T-helper 2 cell treated with Interferon-gamma antibody and Interleukin-4, amounts not matched to agents 5 μg/mL and 100 μg/mL, for 36 hours (primary cell): ENCODE data around the gene CPT1A.
A peak's percentile ranks its signal among the peaks of the same experiment; 100 is the strongest.

ENCODE experiments used
- DNase-seq: peaks from one replicate; pipeline ENCODE4 v3.0.0; 2021; ENCODE audit warnings: low spot score
- H3K27ac Mint-ChIP-seq: one replicate; pipeline ENCODE4 v1.8.0; 2021; ENCODE audit warnings: mild to moderate bottlenecking, mixed read lengths
- H3K27me3 Mint-ChIP-seq: one replicate; pipeline ENCODE4 v1.8.0; 2021; ENCODE audit warnings: low read depth, mixed read lengths
- H3K36me3 Mint-ChIP-seq: one replicate; pipeline ENCODE4 v1.8.0; 2021; ENCODE audit warnings: low read depth, mixed read lengths
- H3K4me1 Mint-ChIP-seq: one replicate; pipeline ENCODE4 v1.8.0; 2021; ENCODE audit warnings: low read depth, mixed read lengths
- H3K4me3 Mint-ChIP-seq: one replicate; pipeline ENCODE4 v1.8.0; 2022; ENCODE audit warnings: mild to moderate bottlenecking, moderate library complexity, mixed read lengths
- H3K9me3 Mint-ChIP-seq: one replicate; pipeline ENCODE4 v1.8.0; 2021; ENCODE audit warnings: mixed read lengths

The CPT1A gene

GRCh38 chr11:68843703-68844312, 2.1 kb upstream of the CPT1A start:
- H3K4me1 Mint-ChIP-seq, result peaks cover 26% of the 10 kb centered on the region
- H3K36me3 Mint-ChIP-seq, result no peaks in the 10 kb centered on the region
- H3K4me3 Mint-ChIP-seq, result peak overlapping the region; percentile 90
- DNase-seq, result peak; percentile 75
- H3K27me3 Mint-ChIP-seq, result peaks cover 16% of the 10 kb centered on the region
- no peaks in the 10 kb centered on the region for H3K9me3 Mint-ChIP-seq
- peak overlapping the region; percentile 88 for H3K27ac Mint-ChIP-seq

- H3K4me3 Mint-ChIP-seq, result peak overlapping the region; percentile 90
- no peaks in the 10 kb centered on the region for H3K36me3 Mint-ChIP-seq
- H3K27ac Mint-ChIP-seq, result peak overlapping the region; percentile 88
- peaks cover 16% of the 10 kb centered on the region for H3K27me3 Mint-ChIP-seq
- no peaks in the 10 kb centered on the region for H3K9me3 Mint-ChIP-seq
- peak; percentile 51 for DNase-seq
- H3K4me1 Mint-ChIP-seq, result peaks cover 29% of the 10 kb centered on the region
Observed at GRCh38 chr11:68843052-68843561, 1.4 kb upstream of the CPT1A start.

- Mint-ChIP-seq H3K4me3 (peak overlapping the region; percentile 90), H3K27ac (peak overlapping the region; percentile 58), H3K36me3 (peaks cover 3% of the 10 kb centered on the region), H3K27me3 (peaks cover 11% of the 10 kb centered on the region), H3K9me3 (no peaks in the 10 kb centered on the region), H3K4me1 (peaks cover 34% of the 10 kb centered on the region)
- DNase-seq, result no peak
Observed at GRCh38 chr11:68842427-68843051, 823 bp upstream of the CPT1A start.

- peak; percentile 34 for DNase-seq
- peak overlapping the region; percentile 90 for H3K27ac Mint-ChIP-seq
Observed at GRCh38 chr11:68840661-68841653, 759 bp downstream of the CPT1A start.

GRCh38 chr11:68839911-68840641, 1.6 kb downstream of the CPT1A start:
- H3K27ac Mint-ChIP-seq, result peak overlapping the region; percentile 90
- no peak for DNase-seq
- no peaks in the 10 kb centered on the region for H3K9me3 Mint-ChIP-seq
- H3K27me3 Mint-ChIP-seq, result no peaks in the 10 kb centered on the region
- H3K4me3 Mint-ChIP-seq, result peak overlapping the region; percentile 86
- H3K4me1 Mint-ChIP-seq, result peaks cover 43% of the 10 kb centered on the region
- H3K36me3 Mint-ChIP-seq, result peaks cover 9% of the 10 kb centered on the region

More at GRCh38 chr11:68840661-68841653, 759 bp downstream of the CPT1A start:
- H3K27me3 Mint-ChIP-seq, result peaks cover 7% of the 10 kb centered on the region
- H3K4me1 Mint-ChIP-seq, result peaks cover 36% of the 10 kb centered on the region
- peak overlapping the region; percentile 86 for H3K4me3 Mint-ChIP-seq
- no peaks in the 10 kb centered on the region for H3K9me3 Mint-ChIP-seq
- peaks cover 9% of the 10 kb centered on the region for H3K36me3 Mint-ChIP-seq

GRCh38 chr11:68839054-68839865, 2.5 kb downstream of the CPT1A start:
- peak; percentile 91 for DNase-seq
- no peaks in the 10 kb centered on the region for H3K27me3 Mint-ChIP-seq
- H3K27ac Mint-ChIP-seq, result peak overlapping the region; percentile 90
- H3K4me1 Mint-ChIP-seq, result peaks cover 41% of the 10 kb centered on the region
- H3K36me3 Mint-ChIP-seq, result peaks cover 9% of the 10 kb centered on the region
- H3K4me3 Mint-ChIP-seq, result peak overlapping the region; percentile 86
- no peaks in the 10 kb centered on the region for H3K9me3 Mint-ChIP-seq

- DNase-seq, result no peak
- peak overlapping the region; percentile 86 for H3K4me3 Mint-ChIP-seq
- H3K27me3 Mint-ChIP-seq, result no peaks in the 10 kb centered on the region
- peaks cover 37% of the 10 kb centered on the region for H3K4me1 Mint-ChIP-seq
- H3K36me3 Mint-ChIP-seq, result peaks cover 9% of the 10 kb centered on the region
- H3K9me3 Mint-ChIP-seq, result no peaks in the 10 kb centered on the region
- H3K27ac Mint-ChIP-seq, result peak overlapping the region; percentile 90
Observed at GRCh38 chr11:68838572-68838964, 3.1 kb downstream of the CPT1A start.

GRCh38 chr11:68837583-68838571, 3.8 kb downstream of the CPT1A start:
- Mint-ChIP-seq H3K27ac (peak overlapping the region; percentile 80), H3K9me3 (no peaks in the 10 kb centered on the region), H3K4me1 (peaks cover 35% of the 10 kb centered on the region), H3K4me3 (peak overlapping the region; percentile 62), H3K36me3 (peaks cover 9% of the 10 kb centered on the region), H3K27me3 (no peaks in the 10 kb centered on the region)
- no peak for DNase-seq

GRCh38 chr11:68835749-68836148, 6.0 kb downstream of the CPT1A start:
- Mint-ChIP-seq H3K27ac (no peak overlapping the region), H3K4me3 (no peak overlapping the region), H3K4me1 (peaks cover 31% of the 10 kb centered on the region), H3K9me3 (no peaks in the 10 kb centered on the region), H3K27me3 (no peaks in the 10 kb centered on the region), H3K36me3 (peaks cover 12% of the 10 kb centered on the region)
- DNase-seq, result no peak

- H3K4me3 Mint-ChIP-seq, result no peak overlapping the region
- no peaks in the 10 kb centered on the region for H3K9me3 Mint-ChIP-seq
- peaks cover 15% of the 10 kb centered on the region for H3K36me3 Mint-ChIP-seq
- no peaks in the 10 kb centered on the region for H3K27me3 Mint-ChIP-seq
- no peak overlapping the region for H3K27ac Mint-ChIP-seq
- H3K4me1 Mint-ChIP-seq, result peaks cover 29% of the 10 kb centered on the region
- DNase-seq, result no peak
Observed at GRCh38 chr11:68835328-68835727, 6.4 kb downstream of the CPT1A start.

GRCh38 chr11:68832476-68833181, 9.1 kb downstream of the CPT1A start:
- Mint-ChIP-seq H3K27ac (no peak overlapping the region), H3K4me1 (peaks cover 14% of the 10 kb centered on the region), H3K27me3 (no peaks in the 10 kb centered on the region), H3K4me3 (no peak overlapping the region), H3K9me3 (no peaks in the 10 kb centered on the region), H3K36me3 (peaks cover 17% of the 10 kb centered on the region)
- no peak for DNase-seq
